H9 (cell line): ENCODE data around the gene NKD1. TPM values are rescaled to one million over a fixed set of nuclear protein-coding genes. Genes with fewer than 3 reads are reported as not detected.

ENCODE experiments used
- DNase-seq: peaks from one replicate; pipeline ENCODE4 v3.0.0-alpha.2; 2017
- H2AFZ ChIP-seq: one replicate; pipeline ENCODE4 v1.6.1; 2013; ENCODE audit warnings: mild to moderate bottlenecking, low read length, control low read depth, moderate library complexity
- H2AK5ac ChIP-seq: 2 replicates; pipeline ENCODE4 v1.6.1; 2013; ENCODE audit warnings: low read length, control low read depth, mixed read lengths; ENCODE audit not compliant: insufficient read length
- H2BK120ac ChIP-seq: one replicate; pipeline ENCODE4 v1.6.1; 2013; ENCODE audit warnings: low read depth, mild to moderate bottlenecking, low read length, control low read depth, inconsistent platforms; ENCODE audit not compliant: poor library complexity, severe bottlenecking
- H2BK12ac ChIP-seq: 2 replicates; pipeline ENCODE4 v1.6.1; 2013; ENCODE audit warnings: low read length, control low read depth, mixed read lengths, low read depth; ENCODE audit not compliant: insufficient read length
- H2BK15ac ChIP-seq: 2 replicates; pipeline ENCODE4 v1.6.1; 2013; ENCODE audit warnings: low read depth, low read length, control low read depth
- H2BK20ac ChIP-seq: one replicate; pipeline ENCODE4 v1.6.1; 2013; ENCODE audit warnings: low read depth, mild to moderate bottlenecking, low read length, control low read depth, inconsistent platforms; ENCODE audit not compliant: poor library complexity, severe bottlenecking
- H2BK5ac ChIP-seq: 2 replicates; pipeline ENCODE4 v1.6.1; 2013; ENCODE audit warnings: low read length, control low read depth, mixed read lengths; ENCODE audit not compliant: insufficient read length
- H3K14ac ChIP-seq: 2 replicates; pipeline ENCODE4 v1.6.1; 2013; ENCODE audit warnings: low read length, control low read depth; ENCODE audit not compliant: insufficient read depth
- H3K18ac ChIP-seq: 2 replicates; pipeline ENCODE4 v1.6.1; 2013; ENCODE audit warnings: low read depth, mild to moderate bottlenecking, mixed read lengths, low read length, control low read depth; ENCODE audit not compliant: insufficient read length
- H3K23ac ChIP-seq: 2 replicates; pipeline ENCODE4 v1.6.1; 2013; ENCODE audit warnings: low read length, control low read depth, mixed read lengths, low read depth; ENCODE audit not compliant: insufficient read length
- H3K23me2 ChIP-seq: 2 replicates; pipeline ENCODE4 v1.6.1; 2013; ENCODE audit warnings: low read depth, mild to moderate bottlenecking, mixed read lengths, low read length, control low read depth; ENCODE audit not compliant: insufficient read length, poor library complexity, severe bottlenecking
- H3K27ac ChIP-seq: 2 replicates; pipeline ENCODE4 v1.5.1; 2013; ENCODE audit warnings: low read length, control low read depth, mixed read lengths, low read depth; ENCODE audit not compliant: insufficient read length
- H3K27me3 ChIP-seq: 2 replicates; pipeline ENCODE4 v1.6.1; 2013; ENCODE audit warnings: low read length, control low read depth, inconsistent platforms; ENCODE audit not compliant: insufficient read depth
- H3K4ac ChIP-seq: 2 replicates; pipeline ENCODE4 v1.6.1; 2013; ENCODE audit warnings: low read depth, mild to moderate bottlenecking, control low read depth, inconsistent platforms, low read length, moderate library complexity
- H3K4me1 ChIP-seq: 2 replicates; pipeline ENCODE4 v1.6.1; 2013; ENCODE audit warnings: low read length, control low read depth, inconsistent platforms; ENCODE audit not compliant: insufficient read depth
- H3K4me2 ChIP-seq: 2 replicates; pipeline ENCODE4 v1.6.1; 2013; ENCODE audit warnings: low read length, control low read depth, mixed read lengths; ENCODE audit not compliant: insufficient read length, insufficient read depth
- H3K56ac ChIP-seq: 2 replicates; pipeline ENCODE4 v1.6.1; 2013; ENCODE audit warnings: low read depth, mild to moderate bottlenecking, mixed read lengths, low read length, control low read depth; ENCODE audit not compliant: insufficient read length
- H3K79me1 ChIP-seq: 2 replicates; pipeline ENCODE4 v1.6.1; 2013; ENCODE audit warnings: low read depth, mild to moderate bottlenecking, moderate library complexity, low read length, control low read depth, inconsistent platforms; ENCODE audit not compliant: insufficient read depth, poor library complexity, severe bottlenecking
- H3K79me2 ChIP-seq: 2 replicates; pipeline ENCODE4 v1.6.1; 2013; ENCODE audit warnings: low read length, control low read depth, inconsistent platforms; ENCODE audit not compliant: insufficient read depth
- H3K9ac ChIP-seq: 2 replicates; pipeline ENCODE4 v1.6.1; 2013; ENCODE audit warnings: low read length, control low read depth, mixed read lengths; ENCODE audit not compliant: insufficient read length; ENCODE audit errors: extremely low read depth
- H3K9me3 ChIP-seq: one replicate; pipeline ENCODE4 v1.6.1; 2013; ENCODE audit warnings: low read depth, low read length, inconsistent platforms; ENCODE audit not compliant: control insufficient read depth
- H3T11ph ChIP-seq: one replicate; pipeline ENCODE4 v1.6.1; 2013; ENCODE audit warnings: mild to moderate bottlenecking, low read length, control low read depth, inconsistent platforms
- H4K20me1 ChIP-seq: one replicate; pipeline ENCODE4 v1.6.1; 2013; ENCODE audit not compliant: control insufficient read depth, insufficient read length, insufficient read depth
- H4K5ac ChIP-seq: 2 replicates; pipeline ENCODE4 v1.6.1; 2013; ENCODE audit warnings: low read depth, mild to moderate bottlenecking, mixed read lengths, low read length, control low read depth; ENCODE audit not compliant: insufficient read length
- H4K8ac ChIP-seq: replicated peaks from 2 replicates; pipeline ENCODE4 v1.6.1; 2013; ENCODE audit warnings: low read length, control low read depth, mixed read lengths, low read depth; ENCODE audit not compliant: insufficient read length
- H4K91ac ChIP-seq: 2 replicates; pipeline ENCODE4 v1.6.1; 2013; ENCODE audit warnings: low read depth, mild to moderate bottlenecking, moderate library complexity, mixed read lengths, low read length, control low read depth; ENCODE audit not compliant: insufficient read length
- H3K27ac Mint-ChIP-seq, 3 experiments: 2 replicates in 2 of 3; 3 replicates in 1 of 3; pipeline ENCODE4 v1.8.0; 2020 to 2021; ENCODE audit warnings: mixed read lengths in 3 of 3, mild to moderate bottlenecking in 1 of 3, moderate library complexity in 1 of 3
- H3K27me3 Mint-ChIP-seq: 2 replicates; pipeline ENCODE4 v1.8.0; 2021; ENCODE audit warnings: low read depth, mild to moderate bottlenecking, moderate library complexity, mixed read lengths
- H3K36me3 Mint-ChIP-seq, 3 experiments: 2 replicates in 2 of 3; 3 replicates in 1 of 3; pipeline ENCODE4 v1.8.0; 2020 to 2021; ENCODE audit warnings: low read depth in 3 of 3, mixed read lengths in 3 of 3; ENCODE audit not compliant: insufficient read depth in 1 of 3
- H3K4me1 Mint-ChIP-seq, 2 experiments: 2 replicates each; pipeline ENCODE4 v1.8.0; 2020; ENCODE audit warnings: mixed read lengths in 2 of 2
- H3K4me3 Mint-ChIP-seq, 2 experiments: 2 replicates in 1 of 2; 3 replicates in 1 of 2; pipeline ENCODE4 v1.8.0; 2020 to 2021; ENCODE audit warnings: mild to moderate bottlenecking in 2 of 2, mixed read lengths in 2 of 2, moderate library complexity in 1 of 2
- H3K9me3 Mint-ChIP-seq, 2 experiments: 2 replicates in 1 of 2; 3 replicates in 1 of 2; pipeline ENCODE4 v1.8.0; 2020; ENCODE audit warnings: mild to moderate bottlenecking in 2 of 2, mixed read lengths in 2 of 2, moderate library complexity in 1 of 2
- WGBS: extraction: QIAGEN DNeasy Blood & Tissue Kit; methylation state at CpG from one replicate; pipeline ENCODE4 v1.1.7; 2013; ENCODE audit warnings: missing lambda C conversion rate, low lambda C conversion rate, mixed read lengths; ENCODE audit not compliant: insufficient read length; ENCODE audit errors: extremely low coverage; 5-methylcytosine and 5-hydroxymethylcytosine counted together
- total RNA-seq: library from RNA; stranded (reverse); gene quantifications from 2 replicates; pipeline ENCODE4 v1.2.1, GENCODE V29; 2021
- TF ChIP-seq, protein P1 (sequence below): fragments of 200-600 bp; sonication (generic); conservative IDR thresholded peaks from 3 replicates; pipeline ENCODE4 v1.8.0; 2021; ENCODE audit warnings: antibody characterized with exemption, mild to moderate bottlenecking

NKD1 gene
- total RNA-seq, 1 experiment from 2014 or later: 1.9 TPM

DNA sequence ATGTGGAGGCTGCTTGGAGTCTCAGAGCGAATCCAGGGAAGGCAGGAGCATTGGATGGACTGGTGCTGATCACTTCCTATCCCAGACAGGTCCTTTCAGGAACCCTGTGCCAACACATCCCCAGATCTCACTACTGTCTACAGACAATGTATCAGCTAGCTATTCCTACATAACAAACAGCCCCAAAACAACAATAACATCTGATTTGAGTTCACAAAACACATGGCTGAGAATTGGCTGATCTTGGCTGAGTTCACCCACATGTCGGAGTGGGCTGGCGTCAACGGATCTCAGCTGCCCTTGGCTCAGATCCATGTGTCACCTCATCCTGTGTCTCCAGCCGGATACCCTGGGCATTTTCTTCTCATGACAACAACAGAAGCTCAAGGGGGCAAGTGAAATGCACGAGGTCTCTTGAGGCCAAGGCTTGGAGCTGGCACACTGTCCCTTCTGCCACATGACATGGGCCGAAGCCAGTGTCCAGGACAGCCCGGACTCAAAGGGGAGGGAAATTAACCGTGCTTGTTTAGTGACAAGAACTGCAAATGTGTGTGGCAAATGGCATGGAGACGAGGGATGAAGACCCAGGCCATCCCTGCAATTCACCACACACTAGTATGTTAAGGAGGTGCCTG lies 114.2 kb downstream of the NKD1 start:
- no peak overlapping the region for H3K9ac ChIP-seq
- H2BK5ac ChIP-seq: no peak overlapping the region
- no peak overlapping the region; a peak in 1 of 7 replicates for H3K27ac Mint-ChIP-seq
- H3K4me1 ChIP-seq: no peaks in the 10 kb centered on the region
- no peaks in the 10 kb centered on the region for H3K79me2 ChIP-seq
- no peaks in the 10 kb centered on the region for H3K79me1 ChIP-seq
- H2BK12ac ChIP-seq: no peak overlapping the region
- H3K27me3 ChIP-seq: no peaks in the 10 kb centered on the region
- H2BK15ac ChIP-seq: no peak overlapping the region
- TF ChIP-seq, protein P1, sequence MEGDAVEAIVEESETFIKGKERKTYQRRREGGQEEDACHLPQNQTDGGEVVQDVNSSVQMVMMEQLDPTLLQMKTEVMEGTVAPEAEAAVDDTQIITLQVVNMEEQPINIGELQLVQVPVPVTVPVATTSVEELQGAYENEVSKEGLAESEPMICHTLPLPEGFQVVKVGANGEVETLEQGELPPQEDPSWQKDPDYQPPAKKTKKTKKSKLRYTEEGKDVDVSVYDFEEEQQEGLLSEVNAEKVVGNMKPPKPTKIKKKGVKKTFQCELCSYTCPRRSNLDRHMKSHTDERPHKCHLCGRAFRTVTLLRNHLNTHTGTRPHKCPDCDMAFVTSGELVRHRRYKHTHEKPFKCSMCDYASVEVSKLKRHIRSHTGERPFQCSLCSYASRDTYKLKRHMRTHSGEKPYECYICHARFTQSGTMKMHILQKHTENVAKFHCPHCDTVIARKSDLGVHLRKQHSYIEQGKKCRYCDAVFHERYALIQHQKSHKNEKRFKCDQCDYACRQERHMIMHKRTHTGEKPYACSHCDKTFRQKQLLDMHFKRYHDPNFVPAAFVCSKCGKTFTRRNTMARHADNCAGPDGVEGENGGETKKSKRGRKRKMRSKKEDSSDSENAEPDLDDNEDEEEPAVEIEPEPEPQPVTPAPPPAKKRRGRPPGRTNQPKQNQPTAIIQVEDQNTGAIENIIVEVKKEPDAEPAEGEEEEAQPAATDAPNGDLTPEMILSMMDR: no peak
- no peak overlapping the region for H2AK5ac ChIP-seq
- no peak overlapping the region for H4K5ac ChIP-seq
- H3K56ac ChIP-seq: no peak overlapping the region
- no peak overlapping the region for H3K14ac ChIP-seq
- no peak overlapping the region for H3K4ac ChIP-seq
- H3K36me3 Mint-ChIP-seq: peaks cover 0 to 2% (median 0%) of the 10 kb centered on the region in 3 experiments; a peak in 2 of 7 replicates
- peaks cover 0 to 7% of the 10 kb centered on the region in 2 experiments; a peak in 2 of 4 replicates for H3K4me1 Mint-ChIP-seq
- H2BK120ac ChIP-seq: no peak overlapping the region
- no peak overlapping the region for H4K8ac ChIP-seq
- H4K20me1 ChIP-seq: no peaks in the 10 kb centered on the region
- no peak overlapping the region for H3T11ph ChIP-seq
- no peaks in the 10 kb centered on the region for H3K9me3 ChIP-seq
- no peak overlapping the region for H3K27ac ChIP-seq
- H3K18ac ChIP-seq: no peak overlapping the region
- H2AFZ ChIP-seq: no peak overlapping the region
- no peak for DNase-seq
- no peak overlapping the region for H4K91ac ChIP-seq
- H3K27me3 Mint-ChIP-seq: peaks cover 10% of the 10 kb centered on the region
- no CpG with 5 or more reads among the region's 10 CpGs for WGBS
- H3K4me2 ChIP-seq: no peak overlapping the region
- no peak overlapping the region for H3K23ac ChIP-seq
- peaks cover 7% of the 10 kb centered on the region for H3K23me2 ChIP-seq
- no peak overlapping the region for H2BK20ac ChIP-seq
- H3K4me3 Mint-ChIP-seq: no peak overlapping the region
- peaks cover 0 to 5% of the 10 kb centered on the region in 2 experiments; a peak in 3 of 5 replicates for H3K9me3 Mint-ChIP-seq
